ENCODE measurements around the gene RENBP.

Gene RENBP

DNA sequence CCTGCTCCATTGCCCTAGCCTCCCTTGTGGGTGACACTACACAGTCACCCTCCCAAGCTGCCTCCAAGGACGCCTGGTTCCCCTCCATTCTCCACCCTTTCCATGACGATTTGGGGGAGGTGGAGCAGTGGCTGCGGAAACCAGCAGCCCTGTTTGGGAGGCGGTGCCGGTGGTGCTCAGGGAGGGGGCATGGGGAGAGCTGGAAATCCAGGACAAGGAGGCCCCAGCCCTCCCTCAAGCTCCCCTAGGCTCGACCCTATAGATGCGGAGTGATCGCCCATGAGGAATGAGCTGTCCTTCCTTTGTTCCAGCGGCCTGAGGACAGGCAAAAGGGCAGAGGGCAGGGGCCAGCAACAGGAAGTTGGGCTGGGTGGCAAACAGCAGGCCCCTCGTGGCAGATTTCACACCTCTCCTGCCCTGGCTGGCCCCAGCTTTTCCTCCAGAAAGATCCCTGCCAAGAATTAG is 3.6 kb upstream of the RENBP start:
- H4K8ac ChIP-seq (ENCODE audit: low read depth, low read length) = no peak overlapping the region
- no peaks in the 10 kb centered on the region for H3K27me3 ChIP-seq (ENCODE audit: insufficient read depth, low read length)
- no peak overlapping the region for H4K12ac ChIP-seq (ENCODE audit: low read depth, low read length)
- H2AFZ ChIP-seq (ENCODE audit: insufficient read depth, low read length, poor library complexity) = no peak overlapping the region
- peaks cover 50 to 53% of the 10 kb centered on the region in 2 experiments for H3K36me3 ChIP-seq (ENCODE audit: control insufficient read depth in 1 of 2, insufficient read depth in 2 of 2, low read length in 2 of 2)
- H2BK120ac ChIP-seq (ENCODE audit: insufficient read depth, low read length, poor library complexity) = no peak overlapping the region
- no peak overlapping the region for H3K27ac ChIP-seq (ENCODE audit: low read depth, low read length)
- no peak overlapping the region for H2AK5ac ChIP-seq (ENCODE audit: low read length)
- no peaks in the 10 kb centered on the region for H3K9me3 ChIP-seq (ENCODE audit: insufficient read depth, low read depth, low read length)
- H3K4me3 ChIP-seq (ENCODE audit: low read depth, low read length) = no peak overlapping the region
- no peak overlapping the region for H3K4me2 ChIP-seq (ENCODE audit: low read length)
- H3K79me1 ChIP-seq (ENCODE audit: low read length) = no peaks in the 10 kb centered on the region
- H3K9ac ChIP-seq (ENCODE audit: low read length) = no peak overlapping the region
- no peak overlapping the region for H4K91ac ChIP-seq (ENCODE audit: low read depth, low read length)
- H2BK5ac ChIP-seq (ENCODE audit: low read depth, low read length, poor library complexity) = no peak overlapping the region
- no peak overlapping the region for H3K14ac ChIP-seq (ENCODE audit: low read length)
- H3K4ac ChIP-seq (ENCODE audit: low read depth, low read length) = no peak overlapping the region
- no peak for DNase-seq
- H3K79me2 ChIP-seq (ENCODE audit: control insufficient read depth, insufficient read depth, low read length, poor library complexity) = no peaks in the 10 kb centered on the region
- no peak overlapping the region for H3K18ac ChIP-seq (ENCODE audit: low read length)
- H3K4me1 ChIP-seq (ENCODE audit: control insufficient read depth in 1 of 2, insufficient read depth in 2 of 2, low read length in 2 of 2) = peaks cover 0 to 2% of the 10 kb centered on the region in 2 experiments
- no peak overlapping the region for H3K23ac ChIP-seq (ENCODE audit: low read length)
- WGBS (ENCODE audit: extremely low coverage, insufficient coverage, insufficient read length) = no CpG with 5 or more reads among the region's 10 CpGs
- H2BK12ac ChIP-seq (ENCODE audit: low read length) = no peak overlapping the region

DNA sequence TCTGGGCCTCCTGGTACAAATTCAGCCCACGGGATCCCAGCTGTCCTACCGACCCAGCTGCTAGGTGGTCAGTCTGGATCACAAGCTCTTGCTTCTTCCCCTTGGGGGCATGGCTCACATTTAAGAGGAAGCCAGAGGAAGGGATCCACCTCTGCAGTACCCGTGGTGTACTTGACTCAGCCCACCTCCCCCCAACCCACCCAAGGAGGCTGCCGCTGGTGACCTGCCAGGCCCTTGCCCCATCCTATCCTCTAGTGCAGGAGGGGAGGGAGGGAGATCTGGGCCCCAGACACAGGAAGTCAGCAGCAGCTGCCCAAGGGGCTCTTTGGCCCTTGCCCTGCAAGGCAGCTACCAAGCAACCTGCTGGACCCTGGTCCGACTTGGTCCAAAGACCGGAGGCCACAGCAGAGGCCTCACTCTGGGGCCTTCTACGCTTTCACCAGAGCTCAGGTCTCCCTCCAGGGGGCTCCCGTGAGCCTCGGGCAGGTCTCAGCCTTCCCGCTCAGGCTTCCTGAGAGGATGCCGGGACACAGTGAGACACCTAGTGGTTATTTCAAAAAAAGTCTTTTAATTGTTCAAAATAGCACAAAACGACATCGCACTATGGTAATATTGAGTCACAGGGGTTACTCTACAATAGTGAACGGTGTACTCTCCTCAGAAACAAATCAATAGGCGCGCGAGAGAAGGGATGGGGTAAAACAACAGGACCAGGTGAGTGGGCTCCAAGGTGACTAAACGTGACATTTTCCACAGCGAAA is 2.7 kb upstream of the RENBP start:
- Histone ChIP-seq H2AFZ (ENCODE audit: insufficient read depth, low read length, poor library complexity) (no peak overlapping the region), H4K12ac (ENCODE audit: low read depth, low read length) (peak overlapping the region; percentile 54), H3K36me3 (ENCODE audit: control insufficient read depth in 1 of 2, insufficient read depth in 2 of 2, low read length in 2 of 2) (peaks cover 41 to 44% of the 10 kb centered on the region in 2 experiments), H3K9me3 (ENCODE audit: insufficient read depth, low read depth, low read length) (no peaks in the 10 kb centered on the region), H3K4ac (ENCODE audit: low read depth, low read length) (no peak overlapping the region), H3K27me3 (ENCODE audit: insufficient read depth, low read length) (no peaks in the 10 kb centered on the region), H3K79me1 (ENCODE audit: low read length) (no peaks in the 10 kb centered on the region), H3K27ac (ENCODE audit: low read depth, low read length) (no peak overlapping the region), H3K14ac (ENCODE audit: low read length) (no peak overlapping the region), H4K91ac (ENCODE audit: low read depth, low read length) (no peak overlapping the region), H3K79me2 (ENCODE audit: control insufficient read depth, insufficient read depth, low read length, poor library complexity) (no peaks in the 10 kb centered on the region), H3K4me2 (ENCODE audit: low read length) (no peak overlapping the region), H4K8ac (ENCODE audit: low read depth, low read length) (no peak overlapping the region), H3K4me1 (ENCODE audit: control insufficient read depth in 1 of 2, insufficient read depth in 2 of 2, low read length in 2 of 2) (peaks cover 0 to 2% of the 10 kb centered on the region in 2 experiments), H2AK5ac (ENCODE audit: low read length) (no peak overlapping the region), H3K4me3 (ENCODE audit: low read depth, low read length) (no peak overlapping the region), H2BK12ac (ENCODE audit: low read length) (no peak overlapping the region), H3K9ac (ENCODE audit: low read length) (no peak overlapping the region), H2BK5ac (ENCODE audit: low read depth, low read length, poor library complexity) (no peak overlapping the region), H2BK120ac (ENCODE audit: insufficient read depth, low read length, poor library complexity) (no peak overlapping the region), H3K18ac (ENCODE audit: low read length) (no peak overlapping the region), H3K23ac (ENCODE audit: low read length) (no peak overlapping the region)
- WGBS (ENCODE audit: extremely low coverage, insufficient coverage, insufficient read length) = no CpG with 5 or more reads among the region's 19 CpGs
- DNase-seq = peak; percentile 69 to 93

DNA sequence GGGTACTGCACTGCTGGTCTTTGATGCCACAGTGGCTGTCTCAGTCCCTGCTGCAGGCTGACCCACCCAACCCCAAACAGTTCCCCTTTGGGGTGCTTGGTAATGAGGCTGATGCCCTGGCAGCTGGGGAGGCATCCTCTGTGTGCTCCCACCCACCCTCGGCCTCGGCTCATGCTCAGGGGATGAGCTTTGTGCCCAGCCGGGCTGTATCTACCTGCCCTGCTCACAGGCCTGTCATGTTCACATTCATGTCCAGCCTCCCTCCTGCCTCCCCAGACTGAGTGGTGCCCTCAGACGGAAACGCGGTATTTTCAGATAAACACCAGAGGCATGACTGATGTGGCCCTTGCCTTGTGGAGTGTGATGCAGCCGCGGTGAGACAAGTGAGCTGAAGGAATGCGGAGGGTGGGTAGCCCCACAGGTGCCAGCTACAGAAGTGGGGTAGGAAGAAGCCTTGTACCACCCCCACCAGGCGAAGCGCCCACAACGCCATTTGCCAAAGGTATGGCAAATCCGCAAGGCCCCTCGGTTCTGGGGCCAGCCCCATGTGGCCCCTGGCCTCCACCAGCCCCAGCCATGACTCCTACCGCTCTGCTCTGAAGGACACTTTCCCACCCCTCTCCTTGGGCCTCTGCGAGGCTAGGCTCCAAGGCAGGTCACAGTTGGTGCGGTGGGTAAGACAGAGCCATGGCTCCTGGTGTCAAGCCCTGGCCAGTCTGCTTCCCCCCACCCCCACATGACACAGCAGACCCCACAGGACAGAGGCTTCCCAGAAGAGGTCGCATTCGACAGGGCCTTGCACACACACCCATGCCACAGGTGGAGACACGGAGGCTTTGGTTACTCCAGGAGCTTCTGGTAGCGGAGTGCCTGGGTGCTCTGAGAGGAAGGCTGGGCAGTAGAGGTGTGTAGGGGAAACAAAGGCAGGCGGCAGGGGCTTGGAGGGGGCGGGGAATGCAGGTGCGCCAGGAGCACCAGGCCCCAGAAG is 1.8 kb upstream of the RENBP start:
- Histone ChIP-seq H3K36me3 (ENCODE audit: control insufficient read depth in 1 of 2, insufficient read depth in 2 of 2, low read length in 2 of 2) (peaks cover 32 to 35% of the 10 kb centered on the region in 2 experiments), H3K4ac (ENCODE audit: low read depth, low read length) (no peak overlapping the region), H4K12ac (ENCODE audit: low read depth, low read length) (no peak overlapping the region), H3K4me1 (ENCODE audit: control insufficient read depth in 1 of 2, insufficient read depth in 2 of 2, low read length in 2 of 2) (peaks cover 7% of the 10 kb centered on the region in 2 experiments), H3K18ac (ENCODE audit: low read length) (no peak overlapping the region), H3K79me2 (ENCODE audit: control insufficient read depth, insufficient read depth, low read length, poor library complexity) (no peaks in the 10 kb centered on the region), H3K4me3 (ENCODE audit: low read depth, low read length) (no peak overlapping the region), H3K27ac (ENCODE audit: low read depth, low read length) (no peak overlapping the region), H2AFZ (ENCODE audit: insufficient read depth, low read length, poor library complexity) (no peak overlapping the region), H2BK5ac (ENCODE audit: low read depth, low read length, poor library complexity) (no peak overlapping the region), H3K23ac (ENCODE audit: low read length) (no peak overlapping the region), H3K14ac (ENCODE audit: low read length) (no peak overlapping the region), H3K4me2 (ENCODE audit: low read length) (no peak overlapping the region), H4K91ac (ENCODE audit: low read depth, low read length) (no peak overlapping the region), H3K79me1 (ENCODE audit: low read length) (no peaks in the 10 kb centered on the region), H2AK5ac (ENCODE audit: low read length) (no peak overlapping the region), H3K9me3 (ENCODE audit: insufficient read depth, low read depth, low read length) (no peaks in the 10 kb centered on the region), H4K8ac (ENCODE audit: low read depth, low read length) (no peak overlapping the region), H2BK120ac (ENCODE audit: insufficient read depth, low read length, poor library complexity) (no peak overlapping the region), H2BK12ac (ENCODE audit: low read length) (no peak overlapping the region), H3K27me3 (ENCODE audit: insufficient read depth, low read length) (no peaks in the 10 kb centered on the region), H3K9ac (ENCODE audit: low read length) (no peak overlapping the region)
- WGBS (ENCODE audit: extremely low coverage, insufficient coverage, insufficient read length) = no CpG with 5 or more reads among the region's 24 CpGs
- no peak for DNase-seq

DNA sequence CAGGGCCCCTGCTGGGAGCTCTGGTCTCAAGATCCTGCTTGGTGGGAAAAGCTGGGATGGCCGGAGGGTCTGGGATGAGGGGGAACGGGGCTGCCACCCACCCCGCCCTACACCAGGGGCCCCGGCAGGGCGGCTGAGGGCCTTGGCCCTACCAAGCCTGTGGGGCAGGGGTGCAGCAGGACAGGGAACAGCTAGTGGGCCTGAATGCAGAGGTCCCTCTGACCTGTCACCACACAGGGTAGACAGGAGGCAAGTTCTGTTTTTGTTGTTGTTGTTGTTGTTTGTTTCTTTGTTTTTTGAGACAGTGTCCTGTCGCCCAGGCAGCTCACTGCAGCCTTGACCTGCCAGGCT is 332 bp upstream of the RENBP start:
- H3K9me3 ChIP-seq (ENCODE audit: insufficient read depth, low read depth, low read length) = no peaks in the 10 kb centered on the region
- no CpG with 5 or more reads among the region's 6 CpGs for WGBS (ENCODE audit: extremely low coverage, insufficient coverage, insufficient read length)
- no peak overlapping the region for H2AK5ac ChIP-seq (ENCODE audit: low read length)
- no peaks in the 10 kb centered on the region for H3K79me1 ChIP-seq (ENCODE audit: low read length)
- H3K79me2 ChIP-seq (ENCODE audit: control insufficient read depth, insufficient read depth, low read length, poor library complexity) = no peaks in the 10 kb centered on the region
- H3K9ac ChIP-seq (ENCODE audit: low read length) = no peak overlapping the region
- no peak overlapping the region for H3K23ac ChIP-seq (ENCODE audit: low read length)
- H2AFZ ChIP-seq (ENCODE audit: insufficient read depth, low read length, poor library complexity) = no peak overlapping the region
- no peak overlapping the region for H3K4me2 ChIP-seq (ENCODE audit: low read length)
- H4K8ac ChIP-seq (ENCODE audit: low read depth, low read length) = no peak overlapping the region
- H3K4ac ChIP-seq (ENCODE audit: low read depth, low read length) = no peak overlapping the region
- no peaks in the 10 kb centered on the region for H3K27me3 ChIP-seq (ENCODE audit: insufficient read depth, low read length)
- H3K18ac ChIP-seq (ENCODE audit: low read length) = no peak overlapping the region
- no peak overlapping the region for H2BK12ac ChIP-seq (ENCODE audit: low read length)
- H4K12ac ChIP-seq (ENCODE audit: low read depth, low read length) = no peak overlapping the region
- H3K4me1 ChIP-seq (ENCODE audit: control insufficient read depth in 1 of 2, insufficient read depth in 2 of 2, low read length in 2 of 2) = peaks cover 13 to 15% of the 10 kb centered on the region in 2 experiments
- no peak for DNase-seq
- H3K27ac ChIP-seq (ENCODE audit: low read depth, low read length) = no peak overlapping the region
- no peak overlapping the region for H2BK5ac ChIP-seq (ENCODE audit: low read depth, low read length, poor library complexity)
- no peak overlapping the region for H4K91ac ChIP-seq (ENCODE audit: low read depth, low read length)
- H3K4me3 ChIP-seq (ENCODE audit: low read depth, low read length) = no peak overlapping the region
- H2BK120ac ChIP-seq (ENCODE audit: insufficient read depth, low read length, poor library complexity) = no peak overlapping the region
- peaks cover 17 to 20% of the 10 kb centered on the region in 2 experiments for H3K36me3 ChIP-seq (ENCODE audit: control insufficient read depth in 1 of 2, insufficient read depth in 2 of 2, low read length in 2 of 2)
- no peak overlapping the region for H3K14ac ChIP-seq (ENCODE audit: low read length)

All from trophoblast cell (in vitro differentiated cells and primary cell).